ENCODE measurements around the gene RGS3. TPM values are rescaled to one million over a fixed set of nuclear protein-coding genes. Genes with fewer than 3 reads are reported as not detected.

Gene RGS3
- total and polyA plus RNA-seq, 10 of the 15 experiments (the other 5 are each of a cell fraction or from before 2014, with no cell fraction given), result 2.9 to 138 (median 28.8) TPM

DNA sequence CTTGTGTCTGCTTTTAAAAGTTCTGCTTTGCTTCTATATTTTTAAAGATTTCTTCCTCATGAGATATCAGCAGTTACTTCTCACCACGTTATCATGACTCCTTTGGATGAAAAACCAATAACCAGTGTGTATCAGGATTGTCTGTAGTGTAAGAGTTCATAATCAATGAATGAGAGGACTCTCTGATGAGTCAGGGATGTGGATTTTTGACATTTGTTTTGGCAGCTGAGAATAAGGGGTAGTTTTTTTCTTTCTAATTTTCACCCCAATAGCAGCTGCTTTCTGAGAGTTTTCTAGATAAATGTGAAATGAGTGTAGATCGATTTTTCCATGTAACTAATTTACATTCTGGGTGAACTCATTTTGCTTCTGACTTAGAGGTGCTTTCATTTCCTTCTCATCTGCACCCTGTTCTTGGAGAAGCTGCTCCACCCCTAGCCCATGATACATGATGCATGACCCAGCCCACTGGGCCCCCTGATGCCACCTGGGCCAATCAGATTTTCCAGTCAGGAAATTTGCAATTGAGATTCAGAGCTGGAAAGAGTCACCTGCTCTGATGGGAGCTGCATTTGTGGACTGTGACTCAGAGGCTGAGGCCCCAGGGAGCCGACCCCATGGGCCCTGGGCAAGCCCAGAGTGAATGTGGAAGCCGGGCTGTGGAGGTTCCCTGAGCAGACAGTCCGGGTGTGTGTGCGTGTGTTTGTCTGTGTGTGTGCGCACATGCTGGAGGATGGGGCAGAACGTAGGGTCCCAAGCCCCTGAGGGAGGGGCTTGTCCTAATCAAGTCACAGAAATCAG is 159.3 kb downstream of the RGS3 start:
- no peaks in the 10 kb centered on the region for H3K79me2 ChIP-seq (ENCODE audit: control insufficient read depth, insufficient read depth, low read length)
- no peaks in the 10 kb centered on the region for H3K36me3 ChIP-seq (ENCODE audit: control insufficient read depth in 2 of 2, insufficient read depth in 2 of 2, low read length in 1 of 2)
- no peak overlapping the region for H3K4me2 ChIP-seq (ENCODE audit: control insufficient read depth, insufficient read depth)
- 14% methylated on average over 8 of the region's 8 CpGs for WGBS (ENCODE audit: insufficient coverage, insufficient replicate concordance, low lambda C conversion rate, missing lambda C conversion rate)
- ChIA-PET RAD21 (ENCODE audit: unreplicated experiment) (interaction anchor here (0.9 to 2.1 kb wide), 3 partner anchors 30 to 33 kb away, joined by 3 to 8 read pairs (median 5); no protein-coding TSS in a partner anchor), POLR2A (interaction anchor here (0.6 kb wide), 2 partner anchors 51 to 211 kb away, joined by 3 to 6 read pairs; no protein-coding TSS in a partner anchor), SMC1A (ENCODE audit: uncharacterized antibody, unreplicated experiment) (interaction anchor here (0.9 to 1.3 kb wide), 8 partner anchors 17 to 177 kb away, joined by 3 to 6 read pairs (median 3); no protein-coding TSS in a partner anchor), CTCF (interaction anchor here (0.9 to 4.9 kb wide), 6 partner anchors 10 to 36 kb away, joined by 3 to 27 read pairs (median 6); no protein-coding TSS in a partner anchor)
- H4K20me1 ChIP-seq (ENCODE audit: control insufficient read depth, insufficient read depth), result no peaks in the 10 kb centered on the region
- intact Hi-C loops (cut with micrococcal nuclease; ENCODE audit: unreplicated experiment), result no loop called here
- no peak overlapping the region for H3K9ac ChIP-seq (ENCODE audit: control insufficient read depth, insufficient read depth, low read length)
- H2AFZ ChIP-seq (ENCODE audit: control insufficient read depth, low read depth, low read length), result peak overlapping the region; percentile 27
- H3K27ac ChIP-seq (ENCODE audit: control insufficient read depth, insufficient read depth), result no peak overlapping the region
- TF ChIP-seq MEF2B (IDR thresholded peaks at IDR 0.05; ENCODE audit: partially characterized antibody, poor library complexity, severe bottlenecking), result peak; percentile 73
- TF ChIP-seq, protein P1, sequence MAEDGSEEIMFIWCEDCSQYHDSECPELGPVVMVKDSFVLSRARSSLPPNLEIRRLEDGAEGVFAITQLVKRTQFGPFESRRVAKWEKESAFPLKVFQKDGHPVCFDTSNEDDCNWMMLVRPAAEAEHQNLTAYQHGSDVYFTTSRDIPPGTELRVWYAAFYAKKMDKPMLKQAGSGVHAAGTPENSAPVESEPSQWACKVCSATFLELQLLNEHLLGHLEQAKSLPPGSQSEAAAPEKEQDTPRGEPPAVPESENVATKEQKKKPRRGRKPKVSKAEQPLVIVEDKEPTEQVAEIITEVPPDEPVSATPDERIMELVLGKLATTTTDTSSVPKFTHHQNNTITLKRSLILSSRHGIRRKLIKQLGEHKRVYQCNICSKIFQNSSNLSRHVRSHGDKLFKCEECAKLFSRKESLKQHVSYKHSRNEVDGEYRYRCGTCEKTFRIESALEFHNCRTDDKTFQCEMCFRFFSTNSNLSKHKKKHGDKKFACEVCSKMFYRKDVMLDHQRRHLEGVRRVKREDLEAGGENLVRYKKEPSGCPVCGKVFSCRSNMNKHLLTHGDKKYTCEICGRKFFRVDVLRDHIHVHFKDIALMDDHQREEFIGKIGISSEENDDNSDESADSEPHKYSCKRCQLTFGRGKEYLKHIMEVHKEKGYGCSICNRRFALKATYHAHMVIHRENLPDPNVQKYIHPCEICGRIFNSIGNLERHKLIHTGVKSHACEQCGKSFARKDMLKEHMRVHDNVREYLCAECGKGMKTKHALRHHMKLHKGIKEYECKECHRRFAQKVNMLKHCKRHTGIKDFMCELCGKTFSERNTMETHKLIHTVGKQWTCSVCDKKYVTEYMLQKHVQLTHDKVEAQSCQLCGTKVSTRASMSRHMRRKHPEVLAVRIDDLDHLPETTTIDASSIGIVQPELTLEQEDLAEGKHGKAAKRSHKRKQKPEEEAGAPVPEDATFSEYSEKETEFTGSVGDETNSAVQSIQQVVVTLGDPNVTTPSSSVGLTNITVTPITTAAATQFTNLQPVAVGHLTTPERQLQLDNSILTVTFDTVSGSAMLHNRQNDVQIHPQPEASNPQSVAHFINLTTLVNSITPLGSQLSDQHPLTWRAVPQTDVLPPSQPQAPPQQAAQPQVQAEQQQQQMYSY (CRISPR knock-in tag; IDR thresholded peaks at IDR 0.05), result no peak
- TF ChIP-seq HDAC6 (IDR thresholded peaks at IDR 0.05; ENCODE audit: unreplicated experiment), result no peak
- peak in 1 of 2 experiments; percentile 8; a peak in 1 of 4 replicates for TF ChIP-seq BHLHE40 (IDR thresholded peaks at IDR 0.05; ENCODE audit: borderline replicate concordance in 1 of 2, low read depth in 2 of 2, low read length in 1 of 2)
- no peak for TF ChIP-seq TBL1XR1 (IDR thresholded peaks at IDR 0.05; ENCODE audit: low read depth, low read length)
- no peak for TF ChIP-seq DPF2 (IDR thresholded peaks at IDR 0.05)
- TF ChIP-seq ZNF384 (IDR thresholded peaks at IDR 0.05; ENCODE audit: borderline replicate concordance, low read depth, low read length), result no peak
- TF ChIP-seq RELA (IDR thresholded peaks at IDR 0.05; ENCODE audit: borderline replicate concordance, partially characterized antibody), result no peak
- TF ChIP-seq NRF1 (conservative IDR thresholded peaks at IDR 0.05; ENCODE audit: low read depth, low read length), result no peak
- TF ChIP-seq ZBED1 (IDR thresholded peaks at IDR 0.05; ENCODE audit: borderline replicate concordance), result no peak
- peak; percentile 33; the same call in 1 of the 2 replicates for TF ChIP-seq ATF7 (IDR thresholded peaks at IDR 0.05; ENCODE audit: low read depth)
- TF ChIP-seq IKZF1 (conservative IDR thresholded peaks at IDR 0.05), result peak; percentile 31; the same call in 1 of the 2 replicates
- TF ChIP-seq POLR2A (IDR thresholded peaks at IDR 0.05; ENCODE audit: low read depth, low read length), result 0 out of 2 replicates have a peak, but pooled peaks have one; percentile 23
- no peak for TF ChIP-seq ZSCAN29 (IDR thresholded peaks at IDR 0.05)
- 0 out of 2 replicates have a peak, but pooled peaks have one; percentile 20 for TF ChIP-seq RAD51 (IDR thresholded peaks at IDR 0.05)
- TF ChIP-seq HCFC1 (IDR thresholded peaks at IDR 0.05; ENCODE audit: low read length), result no peak
- TF ChIP-seq TCF7 (IDR thresholded peaks at IDR 0.05; ENCODE audit: borderline replicate concordance), result no peak
- no peak for TF ChIP-seq ZNF622 (IDR thresholded peaks at IDR 0.05)
- TF ChIP-seq FOXK2 (IDR thresholded peaks at IDR 0.05), result no peak
- TF ChIP-seq RUNX3 (IDR thresholded peaks at IDR 0.05; ENCODE audit: low read length), result no peak
- no peak for TF ChIP-seq MEF2A (IDR thresholded peaks at IDR 0.05; ENCODE audit: insufficient read depth, low read depth, low read length)
- TF ChIP-seq CHD4 (IDR thresholded peaks at IDR 0.05), result no peak
- no peak for TF ChIP-seq SMAD5 (IDR thresholded peaks at IDR 0.05; ENCODE audit: low read depth)
- peak in 1 of 2 experiments; percentile 16; a peak in 1 of 4 replicates for TF ChIP-seq IKZF2 (IDR thresholded peaks at IDR 0.05)
- peaks cover 5% of the 10 kb centered on the region for H3K4me1 ChIP-seq (ENCODE audit: control insufficient read depth, insufficient read depth, low read length)
- H3K27me3 ChIP-seq (replicated peaks in 1 of 2; ENCODE audit: control insufficient read depth in 2 of 2, insufficient read depth in 2 of 2, low read length in 1 of 2), result no peaks in the 10 kb centered on the region
- no peak for FAIRE-seq
- peak; percentile 44 for DNase-seq (ENCODE audit: low read depth, low spot score)
- no peak overlapping the region for H3K4me3 ChIP-seq
- in situ Hi-C loops (cut with MboI), result no loop called here
- BruUV-seq (replicated peaks), result no TSS peak
- ATAC-seq, result peak; percentile 86
- no peaks in the 10 kb centered on the region for H3K9me3 ChIP-seq (replicated peaks; ENCODE audit: control insufficient read depth, insufficient read depth, low read length)

All from GM12878 (cell line).